ENCODE measurements around the gene SDR9C7.
A peak's percentile ranks its signal among the peaks of the same experiment; 100 is the strongest.
"Not testable (repeated sequence)": the region's sequence is repeated elsewhere in the genome, so short reads cannot be mapped to it uniquely, and the experiment has no call there.

Gene SDR9C7

GRCh38 chr12:56953314-56953713 lies 19.1 kb upstream of the SDR9C7 start:
- no peak for DNase-seq (ENCODE audit: low spot score)

GRCh38 chr12:56951582-56952339 lies 17.6 kb upstream of the SDR9C7 start:
- DNase-seq (ENCODE audit: low spot score), result no peak

- DNase-seq (ENCODE audit: low spot score), result no peak
Observed at GRCh38 chr12:56948881-56949280, 14.7 kb upstream of the SDR9C7 start.

GRCh38 chr12:56948457-56948777 lies 14.2 kb upstream of the SDR9C7 start:
- no peak for DNase-seq (ENCODE audit: low spot score)

- DNase-seq (ENCODE audit: low spot score), result no peak
Observed at GRCh38 chr12:56947633-56948456, 13.6 kb upstream of the SDR9C7 start.

- DNase-seq (ENCODE audit: low spot score), result no peak
Observed at GRCh38 chr12:56943878-56944277, 9.7 kb upstream of the SDR9C7 start.

GRCh38 chr12:56943374-56943773 lies 9.2 kb upstream of the SDR9C7 start:
- DNase-seq (ENCODE audit: low spot score), result not testable (repeated sequence)

GRCh38 chr12:56941299-56942017 lies 7.2 kb upstream of the SDR9C7 start:
- no peak for DNase-seq (ENCODE audit: low spot score)

GRCh38 chr12:56940942-56941298 lies 6.7 kb upstream of the SDR9C7 start:
- DNase-seq (ENCODE audit: low spot score), result not testable (repeated sequence)

GRCh38 chr12:56935752-56936151 lies 1.5 kb upstream of the SDR9C7 start:
- DNase-seq (ENCODE audit: low spot score), result no peak

GRCh38 chr12:56935157-56935556 lies 949 bp upstream of the SDR9C7 start:
- no peak for DNase-seq (ENCODE audit: low spot score)

GRCh38 chr12:56932867-56933266 lies 1.3 kb downstream of the SDR9C7 start:
- no peak for DNase-seq (ENCODE audit: low spot score)

- no peak for DNase-seq (ENCODE audit: low spot score)
Observed at GRCh38 chr12:56932146-56932545, 2.1 kb downstream of the SDR9C7 start.

GRCh38 chr12:56931474-56931978 lies 2.7 kb downstream of the SDR9C7 start:
- DNase-seq (ENCODE audit: low spot score), result peak; percentile 11

- DNase-seq (ENCODE audit: low spot score), result no peak
Observed at GRCh38 chr12:56930241-56930640, 4.0 kb downstream of the SDR9C7 start.

- no peak for DNase-seq (ENCODE audit: low spot score)
Observed at GRCh38 chr12:56929780-56930179, 4.4 kb downstream of the SDR9C7 start.

GRCh38 chr12:56928262-56928661 lies 5.9 kb downstream of the SDR9C7 start:
- DNase-seq (ENCODE audit: low spot score), result no peak

GRCh38 chr12:56927281-56927680 lies 6.9 kb downstream of the SDR9C7 start:
- no peak for DNase-seq (ENCODE audit: low spot score)

GRCh38 chr12:56922031-56922430 lies 12.2 kb downstream of the SDR9C7 start:
- DNase-seq (ENCODE audit: low spot score), result peak; percentile 16

- no peak for DNase-seq (ENCODE audit: low spot score)
Observed at GRCh38 chr12:56921346-56921745, 12.9 kb downstream of the SDR9C7 start.

GRCh38 chr12:56918139-56918538 lies 16.1 kb downstream of the SDR9C7 start:
- DNase-seq (ENCODE audit: low spot score), result not testable (repeated sequence)

- DNase-seq (ENCODE audit: low spot score), result no peak
Observed at GRCh38 chr12:56916996-56917333, 17.2 kb downstream of the SDR9C7 start.

Measured in globus pallidus (tissue), 1 donor.